Posterior cingulate gyrus (tissue), 11 donors: ENCODE measurements around the gene ALLC.
"Not testable (repeated sequence)": the region's sequence is repeated elsewhere in the genome, so short reads cannot be mapped to it uniquely, and the experiment has no call there.

Source experiments
- DNase-seq, 10 donors: peaks; one replicate each; pipeline versions ENCODE4 v3.0.0 to v3.0.0-alpha.2; 2020 to 2021; ENCODE audit warnings: mixed read lengths in 3 of 10
- intact Hi-C: fragments of 100-400 bp; cut with DNase I; formaldehyde crosslinking; loops from one replicate; pipeline ENCODE4 v1.15.1; 2023

The ALLC gene

DNA sequence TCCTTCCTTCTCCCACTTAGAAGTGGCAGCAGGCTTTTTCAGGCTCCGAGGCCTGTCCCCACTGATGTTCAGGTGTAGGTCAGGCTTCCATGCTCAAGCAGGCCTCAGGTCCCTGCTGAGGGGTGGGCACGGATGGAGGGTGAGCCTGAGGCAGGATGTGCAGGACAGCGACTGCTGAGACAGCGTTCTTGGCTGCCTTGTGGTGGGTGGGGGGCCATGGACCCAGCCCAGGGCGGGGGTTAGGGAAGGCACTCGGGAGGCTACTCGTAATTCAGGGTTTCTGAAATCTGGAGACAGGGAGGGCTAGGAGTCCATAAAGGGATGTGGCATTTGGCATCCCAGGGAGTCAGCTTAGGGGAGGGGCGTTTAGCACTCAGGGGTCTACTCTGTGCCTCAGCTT is 32.8 kb upstream of the ALLC start:
- intact Hi-C loops = no loop called here
- peak in 3 of 10 donors; percentile 16 to 60 (median 55) for DNase-seq

DNA sequence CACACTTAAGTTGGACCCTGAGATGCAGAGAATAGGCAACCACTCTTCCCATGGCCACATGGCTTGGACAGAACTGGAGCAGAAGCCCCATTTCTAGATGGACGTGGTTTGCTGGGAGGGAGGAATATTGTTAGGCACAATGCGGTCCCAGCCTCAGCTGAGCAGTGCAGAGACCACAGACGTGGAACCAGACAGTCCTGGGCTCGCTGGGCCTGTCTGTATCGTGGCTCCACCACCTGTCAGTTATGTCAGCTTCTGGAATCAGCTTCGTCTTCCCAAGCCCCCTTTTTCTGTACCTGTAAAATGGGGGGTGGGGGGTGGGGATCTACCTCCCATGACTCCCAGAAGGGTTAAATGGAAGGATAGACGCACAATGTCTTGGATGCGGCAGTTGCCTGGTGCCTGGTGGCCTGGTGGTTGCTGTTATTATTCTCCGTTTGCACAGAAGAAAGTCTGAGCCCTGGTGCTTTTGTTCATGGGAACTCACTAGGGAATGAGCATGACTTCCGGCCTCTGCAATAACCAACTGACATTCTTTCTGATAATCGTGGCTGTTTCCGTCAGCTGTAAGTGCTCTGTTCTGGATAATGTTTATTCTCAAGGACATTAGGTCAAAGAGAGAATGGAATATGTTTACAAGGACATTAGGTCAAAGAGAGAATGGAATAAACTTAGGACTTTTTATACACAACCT is 31.7 kb upstream of the ALLC start:
- peak in 2 of 10 donors; percentile 19 to 27 for DNase-seq
- intact Hi-C loops = no loop called here

DNA sequence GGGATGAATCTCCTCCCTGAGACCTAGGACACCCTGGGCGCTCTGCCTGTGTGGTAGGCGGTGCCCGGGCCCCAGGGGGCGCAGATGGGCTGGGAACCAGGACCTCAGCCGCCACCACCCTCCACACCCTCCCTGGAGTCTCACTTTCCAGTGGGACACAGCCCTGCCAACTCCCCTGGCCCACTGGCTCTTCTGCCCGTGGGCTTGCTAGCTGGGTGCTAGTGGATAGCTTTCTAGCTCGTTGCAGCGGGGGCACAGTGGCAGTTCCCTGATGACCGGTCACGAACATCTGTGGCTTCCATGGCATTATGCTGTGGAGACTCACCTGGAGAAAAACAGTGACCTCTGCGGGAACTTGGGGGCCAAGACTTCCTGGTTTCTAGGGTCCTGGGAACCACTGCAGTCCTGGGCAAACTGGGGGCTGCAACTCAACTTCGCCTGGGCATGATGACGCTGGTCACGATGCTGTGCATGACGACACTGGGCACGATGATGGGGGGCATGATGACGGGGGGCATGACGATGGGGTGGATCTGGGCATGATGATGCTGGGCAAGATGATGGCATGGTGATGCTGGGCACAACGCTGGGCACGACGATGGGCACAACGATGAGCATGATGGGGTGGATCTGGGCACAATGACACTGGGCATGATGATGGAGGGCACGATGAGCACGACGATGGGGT is 31.0 kb upstream of the ALLC start:
- intact Hi-C loops = no loop called here
- peak in 4 of 10 donors; percentile 7 to 72 (median 39) for DNase-seq

DNA sequence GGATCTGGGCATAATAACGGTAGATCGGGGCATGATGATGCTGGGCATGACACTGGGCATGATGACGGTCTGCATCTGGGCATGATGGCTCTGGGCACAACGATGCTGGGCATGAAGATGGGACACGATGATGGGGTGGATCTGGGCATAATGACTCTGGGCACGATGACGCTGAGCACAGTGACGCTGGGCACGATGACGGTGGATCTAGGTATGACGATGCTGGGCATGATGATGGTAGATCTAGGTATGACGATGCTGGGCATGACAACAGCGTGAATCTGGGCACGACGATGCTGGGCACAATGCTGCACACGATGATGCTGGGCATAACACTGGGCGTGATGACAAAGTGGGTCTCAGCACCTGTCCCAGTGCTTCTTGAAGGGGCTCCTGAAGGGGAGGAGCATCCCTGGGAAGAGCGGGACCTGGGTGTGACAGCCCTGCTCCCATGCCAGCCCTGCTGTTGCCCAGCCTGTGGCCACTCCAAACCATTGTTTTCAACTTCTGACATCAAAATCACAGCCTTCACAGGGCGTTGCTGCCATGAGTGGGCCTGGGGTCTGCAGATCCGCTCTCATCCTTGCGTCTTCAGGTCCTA is 30.4 kb upstream of the ALLC start:
- intact Hi-C loops = no loop called here
- DNase-seq = peak in 3 of 10 donors; percentile 15 to 47 (median 37)

DNA sequence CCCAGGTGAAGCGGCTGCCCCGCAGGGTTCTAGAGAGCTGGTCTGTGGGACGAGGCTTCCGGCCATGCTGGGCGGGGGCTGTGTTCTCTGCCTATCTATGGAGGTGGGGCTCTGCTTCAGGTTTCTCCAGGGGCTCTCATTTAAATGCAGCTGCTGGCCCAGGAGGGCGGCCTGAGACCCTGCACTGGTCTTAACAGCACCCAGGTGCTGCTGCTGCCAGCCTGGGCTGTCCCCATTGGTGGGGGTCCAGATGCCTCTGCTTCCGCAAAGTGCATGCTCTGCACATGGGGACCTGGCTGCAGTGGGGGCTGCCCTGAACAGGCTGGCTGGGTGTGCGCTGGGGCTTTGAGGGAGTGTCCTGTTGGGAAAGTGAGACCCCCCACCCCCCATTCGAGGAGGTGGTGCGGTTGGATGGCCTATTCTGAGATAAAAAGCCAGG is 29.7 kb upstream of the ALLC start:
- peak in 3 of 10 donors; percentile 9 to 73 (median 55) for DNase-seq
- intact Hi-C loops = no loop called here

DNA sequence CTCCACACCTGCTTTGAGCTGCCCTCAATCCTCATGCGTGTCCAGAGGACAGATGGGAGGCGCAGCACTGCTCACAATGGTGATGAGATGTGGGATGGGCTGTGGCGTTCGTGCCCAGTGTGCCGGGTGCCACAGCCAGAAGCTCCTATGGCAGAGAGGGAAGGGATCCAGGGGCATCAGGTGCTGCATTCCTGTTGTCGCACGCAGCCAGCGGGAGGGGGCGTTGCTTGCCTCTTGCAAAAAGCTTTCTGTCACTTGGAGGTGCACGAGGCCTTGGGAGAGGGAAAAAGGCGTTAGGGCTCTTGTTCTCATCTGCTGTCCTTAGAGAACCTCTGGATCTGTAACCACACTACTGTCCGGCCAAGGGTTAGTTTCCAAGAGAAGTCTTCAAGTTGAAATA is 29.2 kb upstream of the ALLC start:
- peak in 2 of 10 donors; percentile 84 for DNase-seq
- intact Hi-C loops = no loop called here

DNA sequence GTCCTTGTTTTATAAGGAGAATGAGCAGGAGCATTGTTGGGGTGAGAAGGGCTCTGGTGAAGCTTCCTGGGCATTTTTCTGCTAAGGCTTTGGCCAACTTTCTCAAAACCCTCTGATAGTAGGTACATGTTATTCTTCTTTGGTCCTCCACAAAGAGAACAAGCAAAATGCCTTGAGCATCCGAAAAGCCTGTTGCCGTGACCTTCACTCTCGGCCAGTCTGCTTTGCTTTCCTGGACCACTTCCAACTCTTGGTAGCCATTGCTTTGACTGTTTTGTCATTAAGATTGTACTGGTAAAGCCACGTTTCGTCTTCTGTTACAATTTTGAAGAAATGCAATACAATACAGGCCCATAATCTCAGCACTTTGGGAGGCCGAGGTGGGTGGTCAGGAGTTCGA is 27.4 kb upstream of the ALLC start:
- intact Hi-C loops = no loop called here
- no peak for DNase-seq

DNA sequence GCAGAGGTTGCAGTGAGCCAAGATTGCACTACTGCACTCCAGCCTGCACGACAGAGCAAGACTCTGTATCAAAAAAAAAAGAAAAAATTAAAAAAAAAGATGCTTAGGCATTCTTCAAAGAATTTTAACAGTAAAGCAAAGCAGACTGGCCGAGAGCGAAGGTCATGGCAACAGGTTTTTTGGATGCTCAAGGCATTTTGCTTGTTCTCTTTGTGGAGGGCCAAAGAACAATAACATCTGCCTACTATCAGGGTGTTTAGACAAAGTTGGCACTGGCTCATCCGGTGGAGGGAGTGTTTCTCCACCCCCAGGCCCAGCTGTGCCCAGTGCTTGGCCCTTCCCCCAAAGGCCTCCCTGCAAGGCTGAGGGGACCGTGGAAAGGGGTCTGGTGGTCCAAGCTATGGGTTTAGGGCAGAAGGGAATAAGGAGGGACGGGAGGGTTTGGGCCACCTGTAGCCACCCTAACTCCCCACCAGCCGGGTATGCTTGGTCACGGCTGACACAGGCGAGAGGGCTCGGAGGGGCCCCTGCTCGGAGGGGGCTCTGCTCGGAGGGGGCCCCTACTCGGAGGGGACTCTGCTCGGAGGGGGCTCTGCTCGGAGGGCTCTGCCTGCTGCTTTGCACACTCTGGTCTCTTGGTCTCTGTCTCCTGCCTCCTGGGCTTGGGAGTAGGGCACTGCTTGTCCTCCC is 26.7 kb upstream of the ALLC start:
- DNase-seq = peak in 3 of 10 donors; percentile 19 to 64 (median 50)
- intact Hi-C loops = no loop called here

DNA sequence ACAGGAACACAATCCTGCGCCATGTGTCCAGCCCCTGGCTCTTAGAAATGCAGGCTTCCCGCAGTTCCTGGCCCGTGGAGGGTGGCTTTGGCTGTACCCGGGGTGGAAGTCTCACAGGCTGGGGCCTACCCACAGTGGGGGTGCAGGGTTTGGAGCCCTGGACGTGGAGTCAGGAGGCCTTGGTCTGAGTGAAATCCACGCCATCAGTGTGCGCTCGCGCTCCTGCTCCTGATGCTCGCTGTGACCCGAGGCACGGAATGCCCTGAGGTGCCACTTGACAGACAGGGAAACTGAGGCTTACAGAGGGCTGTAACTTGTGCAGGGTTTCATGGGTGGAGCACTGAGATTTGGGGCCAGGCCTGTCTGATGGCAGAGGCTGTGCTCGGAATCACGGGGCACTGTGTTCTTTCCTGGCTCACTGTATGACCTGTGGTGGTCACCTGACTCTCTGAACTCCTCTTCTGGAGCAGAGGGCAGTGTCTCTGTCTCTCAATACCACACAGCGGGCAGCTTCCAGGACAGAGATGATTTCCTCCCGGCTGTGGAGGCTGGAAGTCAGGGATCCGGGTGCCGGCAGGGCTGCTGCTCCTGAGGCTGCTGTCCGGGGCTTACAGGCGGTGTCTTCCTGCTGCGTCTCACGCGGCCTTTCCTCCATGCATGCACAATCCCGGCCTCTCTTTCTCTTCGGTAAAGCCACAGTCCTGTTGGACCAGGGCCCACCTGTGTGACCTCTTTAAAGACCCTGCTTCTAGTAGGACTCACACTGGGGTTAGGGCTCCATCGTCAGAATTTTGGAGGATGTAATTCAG is 25.9 kb upstream of the ALLC start:
- intact Hi-C loops = no loop called here
- DNase-seq = peak in 3 of 10 donors; percentile 21 to 76 (median 68)

DNA sequence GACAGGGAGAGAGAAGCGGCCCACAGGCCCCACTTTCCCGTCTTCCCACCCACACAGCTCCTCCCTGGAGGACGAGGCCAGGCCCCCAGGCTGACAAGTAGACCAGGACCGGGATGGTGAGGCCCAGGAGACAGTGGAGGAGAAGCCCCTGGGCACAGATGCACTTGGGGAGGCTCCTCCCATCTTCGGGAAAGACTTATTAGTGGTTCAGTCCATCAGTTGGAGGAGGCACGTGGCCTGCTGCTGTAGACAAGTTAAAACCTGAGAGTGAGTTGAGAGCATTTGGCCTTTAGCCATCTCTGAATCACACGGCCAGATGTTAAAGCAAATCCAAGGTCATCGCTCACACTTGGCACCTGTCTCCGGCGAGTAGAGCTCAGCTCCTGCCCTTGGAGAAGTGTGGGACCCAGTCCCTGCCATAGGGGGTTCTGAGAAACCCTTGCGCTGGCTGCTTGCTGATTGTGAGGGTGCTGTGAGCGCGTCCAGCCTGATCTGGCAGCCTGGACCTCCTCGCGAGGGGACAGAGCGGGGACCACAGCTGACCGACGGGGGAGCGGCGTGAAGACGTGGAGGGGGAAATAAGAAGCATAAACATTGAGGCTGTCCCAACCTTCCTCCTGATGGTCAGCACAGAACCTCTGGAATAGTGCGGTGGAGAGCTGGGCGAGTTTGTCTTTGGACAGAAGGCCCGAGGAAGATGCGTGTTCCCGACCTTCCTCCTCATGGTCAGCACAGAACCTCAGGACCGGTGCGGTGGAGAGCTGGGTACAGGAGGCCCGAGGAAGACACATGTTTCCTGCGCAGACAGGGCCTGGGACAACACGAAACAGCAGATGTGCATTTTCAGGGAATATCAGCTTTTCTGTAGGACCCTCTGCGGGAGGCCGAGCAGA is 24.7 kb upstream of the ALLC start:
- DNase-seq = peak in 3 of 10 donors; percentile 19 to 78 (median 72)
- intact Hi-C loops = no loop called here

DNA sequence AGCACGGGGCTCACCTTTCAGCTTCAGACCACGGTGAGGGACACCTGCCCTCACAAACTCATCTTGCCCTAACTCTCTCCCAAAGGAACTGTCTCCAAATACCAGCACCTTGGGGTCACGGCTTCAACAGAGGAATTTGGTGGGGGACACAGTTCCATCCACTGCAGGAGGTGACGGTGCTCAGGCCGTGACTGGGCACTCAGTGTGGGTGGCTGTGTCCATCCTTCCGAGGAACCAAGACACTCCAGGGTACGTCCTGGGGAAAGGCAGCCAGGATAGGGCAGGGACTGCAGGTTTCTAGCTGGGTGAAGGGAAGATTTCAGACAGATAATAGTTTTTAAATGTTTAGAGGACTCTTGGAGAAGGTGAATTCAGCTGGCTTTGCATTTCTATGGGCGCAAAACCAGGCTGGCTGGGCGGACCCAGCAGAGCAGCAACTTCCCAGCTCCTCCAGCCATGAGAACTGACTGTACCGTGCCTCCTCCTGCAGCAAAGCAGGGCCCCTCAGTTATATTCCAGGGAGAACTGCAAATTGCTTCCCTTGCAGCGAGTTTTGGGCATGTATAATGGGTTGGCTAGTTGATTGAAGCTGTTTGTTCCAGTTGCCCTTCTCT is 23.9 kb upstream of the ALLC start:
- peak in 3 of 10 donors; percentile 20 to 77 (median 62) for DNase-seq
- intact Hi-C loops = no loop called here

DNA sequence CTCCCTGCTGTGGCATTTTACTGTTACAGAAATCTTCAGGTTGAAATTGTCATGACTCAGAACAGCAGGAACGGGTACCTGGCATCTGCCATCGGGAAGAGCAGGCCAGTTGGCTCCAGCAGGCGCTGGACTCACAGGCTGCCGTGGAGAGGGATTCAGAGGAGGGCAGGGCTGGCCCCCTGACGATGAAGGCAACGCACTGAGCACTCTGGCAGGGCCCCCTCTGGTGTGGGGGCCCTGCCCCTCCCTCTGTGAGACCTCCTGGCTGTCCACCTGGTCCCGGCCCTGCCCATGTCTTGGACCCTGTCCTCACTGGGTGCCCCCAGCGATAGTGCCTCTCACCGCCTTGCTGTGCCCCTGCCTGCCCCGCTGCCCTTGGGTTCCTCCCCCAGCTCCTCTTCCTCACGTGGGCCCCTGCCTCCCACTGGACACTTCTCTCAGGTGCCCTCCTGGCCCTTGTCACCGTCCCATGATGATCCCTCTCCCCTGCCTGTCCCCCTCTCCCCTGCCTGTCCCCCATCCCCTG is 23.3 kb upstream of the ALLC start:
- intact Hi-C loops = no loop called here
- DNase-seq = peak in 4 of 10 donors; percentile 6 to 77 (median 48)

DNA sequence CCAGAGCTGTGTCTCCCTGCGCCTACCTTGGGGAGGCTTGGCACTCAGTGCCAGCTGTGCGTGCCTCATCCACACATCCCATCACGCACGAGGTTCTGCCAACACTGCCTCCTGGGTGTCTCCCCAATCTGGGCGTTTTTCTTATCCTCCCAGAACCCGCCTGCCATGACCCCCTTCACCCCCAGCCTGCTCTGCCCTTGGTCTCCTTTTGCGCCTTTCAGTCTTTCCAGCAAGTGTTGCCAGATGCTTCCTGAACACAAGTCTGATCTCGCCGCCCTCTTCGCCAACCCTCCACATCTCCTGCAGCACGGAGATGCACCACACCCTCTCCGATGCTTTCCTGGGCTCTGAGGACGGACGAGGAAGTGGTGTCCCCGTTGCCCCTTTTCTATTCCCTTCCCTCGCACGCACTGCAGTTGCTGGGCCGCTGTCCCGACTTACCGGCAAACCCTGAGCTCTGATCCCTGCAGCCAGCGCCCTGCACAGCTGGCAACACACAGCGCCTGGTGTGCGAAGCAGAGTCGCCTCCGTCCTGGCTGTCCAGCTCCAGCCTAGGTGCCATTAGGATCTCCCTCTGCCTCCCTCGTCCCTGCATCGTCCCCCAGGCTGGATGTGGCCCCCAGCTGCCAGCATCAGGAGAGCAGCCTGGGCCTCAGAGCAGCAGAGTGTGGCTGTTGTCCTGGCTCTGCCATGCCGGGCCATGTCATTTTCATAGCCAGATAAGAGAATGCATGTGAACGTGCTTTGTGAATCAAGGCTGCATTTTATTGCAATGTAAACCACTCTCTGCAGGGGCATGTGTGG is 22.6 kb upstream of the ALLC start:
- peak in 3 of 10 donors; percentile 10 to 80 (median 55) for DNase-seq
- intact Hi-C loops = no loop called here

DNA sequence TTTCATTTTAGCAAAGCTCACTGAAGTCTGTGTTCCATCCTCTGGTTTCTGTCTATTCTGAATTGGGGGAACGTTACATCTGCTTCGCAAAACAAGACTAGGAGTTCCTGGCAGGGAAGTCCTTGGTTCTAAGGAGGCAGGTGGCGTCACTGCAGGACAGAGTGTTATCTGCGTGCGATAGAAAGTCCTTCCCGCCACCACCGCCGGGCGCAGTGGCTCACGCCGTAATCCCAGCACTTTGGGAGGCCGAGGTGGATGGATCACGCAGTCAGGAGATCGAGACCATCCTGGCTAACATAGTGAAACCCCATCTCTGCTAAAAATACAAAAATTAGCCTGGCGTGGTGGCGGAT is 22.0 kb upstream of the ALLC start:
- DNase-seq = peak in 6 of 10 donors; percentile 12 to 91 (median 58)
- intact Hi-C loops = not testable (repeated sequence)

DNA sequence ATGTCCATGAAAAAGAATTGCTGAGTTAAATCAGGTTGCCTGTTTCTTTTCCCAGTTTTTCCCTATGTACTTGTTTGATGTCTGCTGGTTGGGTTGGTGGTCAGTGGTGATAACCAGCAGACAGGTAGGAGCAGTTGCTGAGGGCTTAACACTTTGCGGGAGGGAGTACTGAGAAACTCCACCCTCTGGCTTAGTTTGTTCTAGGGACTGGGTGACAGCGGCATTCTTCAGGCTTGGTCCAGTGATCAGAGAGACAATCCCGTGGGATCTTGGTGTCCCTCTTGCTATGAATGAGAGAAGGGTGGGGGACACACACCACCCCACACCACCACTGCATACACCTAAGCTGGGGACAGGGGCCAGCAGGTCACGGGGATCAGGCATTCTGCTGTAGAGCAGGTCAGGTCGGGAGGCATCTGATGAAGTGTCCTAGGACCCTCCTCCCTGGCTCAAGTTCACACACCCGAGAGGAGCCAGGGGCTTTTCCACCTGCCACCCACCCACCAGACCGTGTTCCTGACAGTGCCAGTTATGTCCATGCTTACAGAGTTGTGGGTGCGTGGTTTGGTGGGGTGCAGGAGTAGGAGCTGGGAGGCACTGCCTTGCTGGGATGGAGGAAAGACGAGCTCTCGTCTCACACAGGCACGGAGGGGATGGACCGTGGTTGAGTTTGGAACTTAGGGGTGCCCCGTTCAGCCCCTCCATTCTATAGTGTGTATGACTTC is 21.3 kb upstream of the ALLC start:
- intact Hi-C loops = no loop called here
- DNase-seq = peak in 3 of 10 donors; percentile 7 to 47 (median 15)

DNA sequence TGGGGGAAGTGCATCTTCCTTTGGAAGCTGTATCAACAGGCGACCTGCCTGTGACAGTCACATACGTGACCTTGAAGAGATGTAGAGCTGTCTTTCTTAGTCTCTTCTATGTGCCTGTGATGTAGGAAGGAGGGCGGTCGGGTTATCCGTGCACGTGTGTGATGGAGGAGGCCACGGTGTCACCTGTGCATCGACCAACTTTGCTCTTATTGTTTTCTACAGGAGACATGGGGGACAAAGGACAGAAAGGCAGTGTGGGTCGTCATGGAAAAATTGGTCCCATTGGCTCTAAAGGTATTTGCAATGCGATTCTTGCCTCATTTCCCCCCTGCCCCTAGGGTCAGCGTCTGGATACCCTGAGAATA is 20.7 kb upstream of the ALLC start:
- intact Hi-C loops = no loop called here
- DNase-seq = peak in 2 of 10 donors; percentile 5 to 40
